HepG2 (cell line): ENCODE data around the gene C1QTNF5. TPM values are rescaled to one million over a fixed set of nuclear protein-coding genes. Genes with fewer than 3 reads are reported as not detected.

Experiments
- BRD4 ChIP-seq: sonication (generic); formaldehyde crosslinking; IDR thresholded peaks from 2 replicates; pipeline ENCODE4 v1.4.0; 2020; ENCODE audit warnings: missing genetic modification reagents
- CBX2 ChIP-seq, 2 experiments: fragments of 200-600 bp in 1 of 2; sonication (generic); formaldehyde crosslinking in 1 of 2; IDR thresholded peaks; 2 replicates each; pipeline versions ENCODE4 v1.7.0 to v1.8.1; 2018 to 2022; ENCODE audit warnings: low read depth in 2 of 2, low read length in 1 of 2, mild to moderate bottlenecking in 1 of 2, missing genetic modification reagents in 1 of 2
- ELF4 ChIP-seq: sonication (generic); formaldehyde crosslinking; IDR thresholded peaks from 2 replicates; pipeline ENCODE4 v1.5.0; 2020; ENCODE audit warnings: missing genetic modification reagents, mild to moderate bottlenecking, moderate library complexity, borderline replicate concordance
- ETV6 ChIP-seq: sonication (generic); formaldehyde crosslinking; conservative IDR thresholded peaks from 2 replicates; pipeline ENCODE4 v1.4.0; 2020; ENCODE audit warnings: missing genetic modification reagents
- FUBP1 ChIP-seq: sonication (generic); formaldehyde crosslinking; IDR thresholded peaks from 2 replicates; pipeline ENCODE4 v1.5.1; 2020; ENCODE audit warnings: missing genetic modification reagents, mild to moderate bottlenecking, borderline replicate concordance
- GPN1 ChIP-seq: sonication (generic); formaldehyde crosslinking; IDR thresholded peaks from 2 replicates; pipeline ENCODE4 v1.5.1; 2020; ENCODE audit warnings: missing genetic modification reagents, borderline replicate concordance
- HBP1 ChIP-seq: IDR thresholded peaks from 2 replicates; pipeline ENCODE4 v1.6.1; 2016; ENCODE audit warnings: low read depth, control low read depth
- JUN ChIP-seq: sonication (generic); formaldehyde crosslinking; IDR thresholded peaks from 2 replicates; pipeline ENCODE4 v1.4.0; 2020; ENCODE audit warnings: mild to moderate bottlenecking, missing genetic modification reagents
- MAX ChIP-seq: IDR thresholded peaks from 2 replicates; pipeline ENCODE4 v1.6.1; 2012; ENCODE audit warnings: inconsistent platforms
- PTBP1 ChIP-seq: fragments of 200-400 bp; formaldehyde crosslinking; IDR thresholded peaks from 2 replicates; pipeline ENCODE4 v1.6.1; 2018; ENCODE audit warnings: low read length, low read depth; ENCODE audit not compliant: poor library complexity, severe bottlenecking
- SNRNP70 ChIP-seq: fragments of 200-400 bp; formaldehyde crosslinking; IDR thresholded peaks from 2 replicates; pipeline ENCODE4 v1.6.1; 2017; ENCODE audit warnings: mild to moderate bottlenecking, low read depth, low read length, moderate library complexity
- ZBED4 ChIP-seq: sonication (generic); formaldehyde crosslinking; IDR thresholded peaks from 2 replicates; pipeline ENCODE4 v1.4.0; 2020; ENCODE audit warnings: missing genetic modification reagents, borderline replicate concordance
- ZBTB46 ChIP-seq: sonication (generic); formaldehyde crosslinking; IDR thresholded peaks from 2 replicates; pipeline ENCODE4 v1.4.0; 2020; ENCODE audit warnings: mild to moderate bottlenecking, missing genetic modification reagents, borderline replicate concordance
- ZNF501 ChIP-seq: sonication (generic); formaldehyde crosslinking; IDR thresholded peaks from 2 replicates; pipeline ENCODE4 v1.5.1; 2020; ENCODE audit warnings: mild to moderate bottlenecking, moderate library complexity, missing genetic modification reagents
- ZNF724P ChIP-seq: sonication (generic); formaldehyde crosslinking; IDR thresholded peaks from 2 replicates; pipeline ENCODE4 v1.8.0; 2022; ENCODE audit warnings: missing genetic modification reagents, borderline replicate concordance
- ZNF746 ChIP-seq: sonication (generic); formaldehyde crosslinking; IDR thresholded peaks from 2 replicates; pipeline ENCODE4 v1.8.0; 2022; ENCODE audit warnings: mild to moderate bottlenecking, missing genetic modification reagents
- ZNF773 ChIP-seq: sonication (generic); formaldehyde crosslinking; IDR thresholded peaks from 2 replicates; pipeline ENCODE4 v1.4.0; 2020; ENCODE audit warnings: missing genetic modification reagents, borderline replicate concordance
- ZSCAN21 ChIP-seq: sonication (generic); formaldehyde crosslinking; IDR thresholded peaks from 2 replicates; pipeline ENCODE4 v1.8.0; 2022; ENCODE audit warnings: mild to moderate bottlenecking, missing genetic modification reagents, moderate library complexity, borderline replicate concordance
- polyA plus RNA-seq, 8 experiments: library from polyadenylated mRNA; depleted of rRNA in 3 of 8; stranded (reverse) in 7 of 8; unstranded in 1 of 8; fragments of >200 nt; fragmentation: Illumina TruSeq in 4 of 8; extraction: Trizol in 4 of 8; gene quantifications; 2 replicates each; pipeline versions ENCODE4 v1.2.1 to v1.2.3, GENCODE V29; 2011 to 2016; ENCODE audit warnings: low read depth in 4 of 8, missing spikeins in 1 of 8, mixed read lengths in 1 of 8; ENCODE audit not compliant: insufficient read depth in 1 of 8
- total RNA-seq, 5 experiments: library from RNA; depleted of rRNA; stranded (reverse); fragments of >200 nt; fragmentation: Illumina TruSeq; extraction: Trizol; gene quantifications; 2 replicates each; pipeline ENCODE4 v1.2.3, GENCODE V29; 2016; ENCODE audit warnings: low read depth in 1 of 5

Gene C1QTNF5
- total and polyA plus RNA-seq, 2 of the 13 experiments (the other 11 are each of a cell fraction or from before 2014, with no cell fraction given) = 0.86 to 1.2 TPM

- no peak for TF ChIP-seq HBP1 (CRISPR knock-in tag)
- no peak for TF ChIP-seq BRD4
- no peak for TF ChIP-seq SNRNP70
- no peak for TF ChIP-seq ZNF773
- TF ChIP-seq ELF4 (CRISPR knock-in tag) = no peak
- TF ChIP-seq ZNF724P (CRISPR knock-in tag) = no peak
- TF ChIP-seq JUN (CRISPR knock-in tag) = no peak
- no peak for TF ChIP-seq ZBTB46 (CRISPR knock-in tag)
- TF ChIP-seq FUBP1 (CRISPR knock-in tag) = no peak
- no peak for TF ChIP-seq GPN1 (CRISPR knock-in tag)
- TF ChIP-seq PTBP1 = no peak
- TF ChIP-seq ETV6 (CRISPR knock-in tag) = no peak
- no peak for TF ChIP-seq CBX2 (IDR thresholded peaks at IDR 0.05; ENCODE audit: low read depth, low read length)
- no peak for TF ChIP-seq CBX2 (CRISPR knock-in tag; IDR thresholded peaks at IDR 0.05; ENCODE audit: low read depth)
- no peak; the same call in 1 of the 2 replicates for TF ChIP-seq ZSCAN21 (CRISPR knock-in tag)
- TF ChIP-seq ZBED4 = no peak
- TF ChIP-seq ZNF746 (CRISPR knock-in tag) = no peak
- TF ChIP-seq ZNF501 = no peak
- TF ChIP-seq MAX = peak; percentile 94
Observed at GRCh38 chr11:119376197-119376847, 35.6 kb upstream of the C1QTNF5 start (continued).
